Mesenchymal stem cell (in vitro differentiated cells and primary cell): Measurements from ENCODE around the gene HS3ST2.

Experiments
- DNase-seq: peaks from one replicate; pipeline ENCODE4 v3.0.0-alpha.2; 2013
- H2AFZ ChIP-seq: one replicate; pipeline ENCODE4 v1.6.1; 2013; ENCODE audit warnings: low read depth, mild to moderate bottlenecking, control low read depth, inconsistent platforms, low read length, moderate library complexity
- H2AK5ac ChIP-seq: 2 replicates; pipeline ENCODE4 v1.6.1; 2013; ENCODE audit warnings: low read length, moderate library complexity, mild to moderate bottlenecking, inconsistent platforms; ENCODE audit not compliant: severe bottlenecking
- H2BK120ac ChIP-seq: one replicate; pipeline ENCODE4 v1.6.1; 2013; ENCODE audit warnings: low read depth, mild to moderate bottlenecking, inconsistent platforms, low read length, moderate library complexity
- H2BK12ac ChIP-seq, 2 experiments: one replicate each; pipeline ENCODE4 v1.6.1; 2013; ENCODE audit warnings: inconsistent platforms in 2 of 2, low read length in 2 of 2, mild to moderate bottlenecking in 2 of 2, moderate library complexity in 2 of 2, control low read depth in 1 of 2
- H2BK15ac ChIP-seq: one replicate; pipeline ENCODE4 v1.6.1; 2013; ENCODE audit warnings: mild to moderate bottlenecking, low read depth, inconsistent platforms; ENCODE audit not compliant: poor library complexity, severe bottlenecking
- H2BK5ac ChIP-seq: 2 replicates; pipeline ENCODE4 v1.6.1; 2013; ENCODE audit warnings: low read depth, mild to moderate bottlenecking, low read length, control low read depth, inconsistent platforms; ENCODE audit not compliant: poor library complexity, severe bottlenecking
- H3K14ac ChIP-seq, 2 experiments: one replicate each; pipeline ENCODE4 v1.6.1; 2013; ENCODE audit warnings: inconsistent platforms in 2 of 2, low read length in 2 of 2, control low read depth in 1 of 2, mild to moderate bottlenecking in 1 of 2, moderate library complexity in 1 of 2
- H3K18ac ChIP-seq, 2 experiments: one replicate each; pipeline ENCODE4 v1.6.1; 2013; ENCODE audit warnings: inconsistent platforms in 2 of 2, low read length in 2 of 2, control low read depth in 1 of 2, low read depth in 1 of 2, mild to moderate bottlenecking in 1 of 2
- H3K23ac ChIP-seq, 2 experiments: one replicate each; pipeline ENCODE4 v1.6.1; 2013; ENCODE audit warnings: inconsistent platforms in 2 of 2, low read length in 2 of 2, mild to moderate bottlenecking in 2 of 2, moderate library complexity in 2 of 2, control low read depth in 1 of 2
- H3K27ac ChIP-seq: 2 replicates; pipeline ENCODE4 v1.5.1; 2013; ENCODE audit warnings: mild to moderate bottlenecking, moderate library complexity, low read length, control low read depth, inconsistent platforms; ENCODE audit not compliant: poor library complexity, severe bottlenecking
- H3K27me3 ChIP-seq, 2 experiments: 2 replicates each; pipeline versions ENCODE4 v1.6.1 to v1.7.0; 2013; ENCODE audit warnings: low read length in 2 of 2, mild to moderate bottlenecking in 2 of 2, moderate library complexity in 2 of 2, control low read depth in 1 of 2, inconsistent platforms in 1 of 2; ENCODE audit not compliant: control insufficient read depth in 1 of 2, insufficient read depth in 1 of 2
- H3K36me3 ChIP-seq, 2 experiments: 2 replicates each; pipeline versions ENCODE4 v1.6.1 to v1.7.0; 2013; ENCODE audit warnings: low read length in 2 of 2, control low read depth in 1 of 2, inconsistent platforms in 1 of 2, low read depth in 1 of 2, mild to moderate bottlenecking in 1 of 2; ENCODE audit not compliant: insufficient read depth in 2 of 2, control insufficient read depth in 1 of 2
- H3K4ac ChIP-seq, 2 experiments: one replicate each; pipeline ENCODE4 v1.6.1; 2013; ENCODE audit warnings: inconsistent platforms in 2 of 2, low read length in 2 of 2, mild to moderate bottlenecking in 2 of 2, moderate library complexity in 2 of 2, control low read depth in 1 of 2, low read depth in 1 of 2
- H3K4me1 ChIP-seq: 2 replicates; pipeline ENCODE4 v1.6.1; 2013; ENCODE audit warnings: low read depth, low read length, control low read depth; ENCODE audit not compliant: control insufficient read depth, insufficient read depth
- H3K4me2 ChIP-seq: 2 replicates; pipeline ENCODE4 v1.6.1; 2013; ENCODE audit warnings: low read length, mild to moderate bottlenecking, inconsistent platforms; ENCODE audit not compliant: poor library complexity, severe bottlenecking
- H3K4me3 ChIP-seq, 2 experiments: 2 replicates each; pipeline versions ENCODE4 v1.5.1 to v1.7.0; 2013; ENCODE audit warnings: low read length in 2 of 2, mild to moderate bottlenecking in 2 of 2, control low read depth in 1 of 2, low read depth in 1 of 2; ENCODE audit not compliant: insufficient read depth in 1 of 2
- H3K79me1 ChIP-seq: replicated peaks from 2 replicates; pipeline ENCODE4 v1.6.1; 2013; ENCODE audit warnings: mild to moderate bottlenecking, control low read depth, low read length, inconsistent platforms; ENCODE audit not compliant: poor library complexity, severe bottlenecking
- H3K9ac ChIP-seq: 2 replicates; pipeline ENCODE4 v1.7.0; 2013; ENCODE audit warnings: mild to moderate bottlenecking, low read length, moderate library complexity
- H3K9me3 ChIP-seq: 2 replicates; pipeline ENCODE4 v1.7.0; 2013; ENCODE audit warnings: mild to moderate bottlenecking, low read length; ENCODE audit not compliant: control insufficient read depth
- H4K8ac ChIP-seq: one replicate; pipeline ENCODE4 v1.6.1; 2013; ENCODE audit warnings: inconsistent platforms, mild to moderate bottlenecking, low read length, moderate library complexity
- H4K91ac ChIP-seq: one replicate; pipeline ENCODE4 v1.6.1; 2013; ENCODE audit warnings: mild to moderate bottlenecking, low read length, inconsistent platforms
- WGBS: methylation state at CpG from one replicate; pipeline ENCODE4 v1.1.7; 2013; ENCODE audit warnings: mixed read lengths; 5-methylcytosine and 5-hydroxymethylcytosine counted together

HS3ST2 gene

DNA sequence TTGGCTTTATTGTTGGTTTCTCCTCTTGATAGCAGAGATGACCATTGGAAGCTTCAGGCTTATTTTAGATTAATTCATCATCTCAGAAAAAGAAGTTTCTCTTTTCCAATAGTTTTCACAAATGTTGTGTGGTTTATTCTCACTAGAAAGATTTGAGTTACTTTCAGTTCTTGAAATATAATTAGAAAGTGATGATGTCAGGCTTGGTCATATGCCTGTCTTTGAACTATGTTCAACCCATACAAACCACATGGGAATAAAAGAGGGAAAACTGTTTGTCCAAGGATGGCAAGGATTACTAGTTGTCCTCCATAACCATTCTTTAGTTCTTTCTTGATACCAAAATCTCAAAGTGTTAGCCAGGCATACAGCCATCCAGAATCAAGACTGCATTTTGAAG lies 3.7 kb upstream of the HS3ST2 start:
- Histone ChIP-seq H3K4me2 (no peak overlapping the region), H2BK15ac (no peak overlapping the region), H2BK12ac (no peak overlapping the region), H4K91ac (no peak overlapping the region), H3K9me3 (no peaks in the 10 kb centered on the region), H3K18ac (no peak overlapping the region), H3K9ac (no peak overlapping the region), H2BK120ac (no peak overlapping the region), H4K8ac (no peak overlapping the region), H3K4me3 (no peak overlapping the region), H3K79me1 (no peaks in the 10 kb centered on the region), H2AK5ac (no peak overlapping the region), H3K36me3 (no peaks in the 10 kb centered on the region), H3K4me1 (peaks cover 16% of the 10 kb centered on the region), H3K23ac (no peak overlapping the region), H3K27me3 (peaks cover 30 to 61% of the 10 kb centered on the region in 2 experiments), H3K27ac (no peak overlapping the region), H2AFZ (no peak overlapping the region), H3K4ac (no peak overlapping the region), H3K14ac (no peak overlapping the region), H2BK5ac (no peak overlapping the region)
- no peak for DNase-seq

DNA sequence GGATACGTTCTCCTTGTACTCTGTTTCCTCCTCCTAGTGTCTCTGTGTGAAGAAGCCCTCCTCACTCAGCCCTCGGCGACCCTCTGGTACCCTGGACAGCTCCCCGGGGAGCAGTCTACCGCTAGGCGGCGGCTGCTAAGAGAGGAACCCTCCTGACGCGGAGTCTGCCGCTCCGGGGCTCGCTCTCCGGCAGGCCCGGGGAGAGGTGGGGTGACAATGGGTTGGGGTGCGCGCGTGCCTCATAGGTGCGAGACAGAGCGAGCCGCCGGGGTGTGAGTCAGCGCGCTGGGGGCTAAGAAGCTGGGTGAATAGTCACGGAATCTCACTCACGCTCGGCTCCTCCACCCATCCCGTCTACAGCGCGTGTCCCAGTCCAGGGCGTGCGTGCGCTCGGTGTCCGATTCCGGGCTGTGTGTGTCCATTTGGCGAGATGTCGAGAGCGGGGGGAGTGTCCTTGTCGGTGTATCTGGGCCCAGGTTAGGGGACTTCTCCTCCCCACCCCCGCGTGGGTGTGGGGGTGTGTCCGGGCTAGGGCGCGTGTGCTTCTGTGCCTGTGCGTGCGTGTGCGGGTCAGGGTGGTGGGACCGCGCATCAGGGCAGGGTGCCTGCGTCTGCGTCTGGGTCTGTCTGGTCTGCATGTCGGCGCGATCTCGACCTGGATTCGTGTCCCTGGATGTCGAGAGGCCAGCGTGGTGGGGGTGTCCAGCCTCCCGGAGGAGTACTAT lies 577 bp upstream of the HS3ST2 start:
- H3K14ac ChIP-seq: no peak overlapping the region
- no peaks in the 10 kb centered on the region for H3K36me3 ChIP-seq
- H2BK5ac ChIP-seq: no peak overlapping the region
- H3K79me1 ChIP-seq: no peaks in the 10 kb centered on the region
- H3K4me2 ChIP-seq: peak overlapping the region; percentile 42
- H3K9me3 ChIP-seq: no peaks in the 10 kb centered on the region
- no peak overlapping the region for H2BK15ac ChIP-seq
- no peak overlapping the region for H3K23ac ChIP-seq
- H3K4me1 ChIP-seq: peaks cover 16% of the 10 kb centered on the region
- H2BK120ac ChIP-seq: no peak overlapping the region
- H2BK12ac ChIP-seq: no peak overlapping the region
- no peak overlapping the region for H4K8ac ChIP-seq
- H4K91ac ChIP-seq: no peak overlapping the region
- peak overlapping the region; percentile 29 for H2AFZ ChIP-seq
- H3K4ac ChIP-seq: no peak overlapping the region
- DNase-seq: peak; percentile 15
- peaks cover 47 to 66% of the 10 kb centered on the region in 2 experiments for H3K27me3 ChIP-seq
- peak overlapping the region; percentile 48 for H3K9ac ChIP-seq
- WGBS: 3% methylated on average over 47 of the region's 59 CpGs
- peak overlapping the region in 1 of 2 experiments; percentile 75 for H3K4me3 ChIP-seq
- H3K27ac ChIP-seq: no peak overlapping the region
- no peak overlapping the region for H3K18ac ChIP-seq
- H2AK5ac ChIP-seq: no peak overlapping the region

DNA sequence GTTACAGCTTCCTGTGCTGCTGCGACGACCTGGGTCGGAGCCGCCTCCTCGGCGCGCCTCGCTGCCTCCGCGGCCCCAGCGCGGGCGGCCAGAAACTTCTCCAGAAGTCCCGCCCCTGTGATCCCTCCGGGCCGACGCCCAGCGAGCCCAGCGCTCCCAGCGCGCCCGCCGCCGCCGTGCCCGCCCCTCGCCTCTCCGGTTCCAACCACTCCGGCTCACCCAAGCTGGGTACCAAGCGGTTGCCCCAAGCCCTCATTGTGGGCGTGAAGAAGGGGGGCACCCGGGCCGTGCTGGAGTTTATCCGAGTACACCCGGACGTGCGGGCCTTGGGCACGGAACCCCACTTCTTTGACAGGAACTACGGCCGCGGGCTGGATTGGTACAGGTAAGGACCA lies 746 bp downstream of the HS3ST2 start:
- H2BK12ac ChIP-seq: no peak overlapping the region
- no peak overlapping the region for H2BK120ac ChIP-seq
- no peaks in the 10 kb centered on the region for H3K36me3 ChIP-seq
- no peak overlapping the region for H2BK5ac ChIP-seq
- no peak overlapping the region for H3K27ac ChIP-seq
- DNase-seq: no peak
- H3K4ac ChIP-seq: no peak overlapping the region
- no peak overlapping the region for H3K4me2 ChIP-seq
- no peaks in the 10 kb centered on the region for H3K79me1 ChIP-seq
- H3K18ac ChIP-seq: no peak overlapping the region
- WGBS: 3% methylated on average over 41 of the region's 41 CpGs
- H3K14ac ChIP-seq: no peak overlapping the region
- no peak overlapping the region for H4K8ac ChIP-seq
- H3K4me3 ChIP-seq: no peak overlapping the region
- no peaks in the 10 kb centered on the region for H3K9me3 ChIP-seq
- H2BK15ac ChIP-seq: no peak overlapping the region
- H3K23ac ChIP-seq: no peak overlapping the region
- H2AFZ ChIP-seq: no peak overlapping the region
- no peak overlapping the region for H3K9ac ChIP-seq
- no peak overlapping the region for H2AK5ac ChIP-seq
- peaks cover 16% of the 10 kb centered on the region for H3K4me1 ChIP-seq
- H4K91ac ChIP-seq: no peak overlapping the region
- H3K27me3 ChIP-seq: peaks cover 47 to 60% of the 10 kb centered on the region in 2 experiments

DNA sequence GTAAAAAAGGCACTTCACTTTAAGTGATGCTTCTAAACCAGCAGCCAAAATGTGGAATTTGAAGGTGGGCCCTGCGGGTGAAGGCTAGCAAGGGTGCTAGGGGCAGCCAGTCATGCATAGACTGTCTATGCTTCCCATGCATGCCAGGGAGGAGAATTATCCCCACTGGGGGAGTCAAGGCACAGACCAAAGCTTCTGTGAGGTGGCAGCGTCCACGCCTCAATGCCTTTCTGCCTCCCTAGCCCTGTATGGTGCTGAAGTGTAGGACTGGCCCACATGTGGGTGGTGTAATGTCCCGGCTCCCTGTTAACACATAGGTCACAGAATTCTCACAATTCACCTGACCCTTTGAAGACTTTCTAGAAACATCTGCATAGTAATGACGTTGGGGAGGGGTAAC lies 1.9 kb downstream of the HS3ST2 start:
- Histone ChIP-seq H2BK120ac (no peak overlapping the region), H3K18ac (no peak overlapping the region), H3K23ac (no peak overlapping the region), H3K36me3 (no peaks in the 10 kb centered on the region), H2BK15ac (no peak overlapping the region), H3K79me1 (no peaks in the 10 kb centered on the region), H3K14ac (no peak overlapping the region), H3K9ac (no peak overlapping the region), H3K9me3 (no peaks in the 10 kb centered on the region), H4K91ac (no peak overlapping the region), H2AFZ (no peak overlapping the region), H2BK5ac (no peak overlapping the region), H2AK5ac (no peak overlapping the region), H3K4me2 (no peak overlapping the region), H3K27me3 (peaks cover 47 to 64% of the 10 kb centered on the region in 2 experiments), H3K4me3 (no peak overlapping the region), H4K8ac (no peak overlapping the region), H3K4ac (no peak overlapping the region), H3K4me1 (peaks cover 16% of the 10 kb centered on the region), H2BK12ac (no peak overlapping the region), H3K27ac (no peak overlapping the region)
- DNase-seq: no peak
- WGBS: 43% methylated on average over 2 of the region's 5 CpGs
